ENCODE results near the gene NGLY1.

The NGLY1 gene

DNA sequence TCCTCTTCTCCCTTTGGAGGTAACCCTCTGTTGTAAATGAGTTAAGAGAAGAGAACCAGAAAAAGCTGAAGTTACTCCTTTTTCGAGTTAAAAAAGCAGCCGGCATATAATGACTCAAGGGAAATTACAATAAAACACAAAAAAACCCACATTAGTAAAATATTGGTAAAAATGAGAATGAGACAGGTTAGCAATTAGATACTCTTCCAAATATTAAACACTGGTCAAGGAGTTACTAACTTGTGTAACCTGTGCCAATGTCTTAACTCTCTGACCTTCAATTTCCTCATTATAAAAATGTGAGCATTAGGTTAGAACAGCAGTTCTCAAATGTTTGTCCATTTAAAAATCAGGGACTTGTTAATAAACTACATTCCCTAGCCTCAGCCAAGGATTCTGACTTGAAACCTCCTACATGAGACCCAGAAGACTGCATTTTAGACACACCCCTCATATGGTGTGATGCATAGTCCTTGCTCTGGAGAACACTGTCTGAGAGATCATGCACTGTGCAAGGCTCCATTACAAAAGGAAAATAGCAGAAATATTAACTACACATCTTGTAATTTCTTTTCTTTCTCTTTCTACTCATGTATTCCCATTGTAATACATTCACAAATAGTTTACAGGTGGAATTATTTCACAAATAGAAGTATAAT, 75.8 kb downstream of the NGLY1 start:
- no peak for DNase-seq

DNA sequence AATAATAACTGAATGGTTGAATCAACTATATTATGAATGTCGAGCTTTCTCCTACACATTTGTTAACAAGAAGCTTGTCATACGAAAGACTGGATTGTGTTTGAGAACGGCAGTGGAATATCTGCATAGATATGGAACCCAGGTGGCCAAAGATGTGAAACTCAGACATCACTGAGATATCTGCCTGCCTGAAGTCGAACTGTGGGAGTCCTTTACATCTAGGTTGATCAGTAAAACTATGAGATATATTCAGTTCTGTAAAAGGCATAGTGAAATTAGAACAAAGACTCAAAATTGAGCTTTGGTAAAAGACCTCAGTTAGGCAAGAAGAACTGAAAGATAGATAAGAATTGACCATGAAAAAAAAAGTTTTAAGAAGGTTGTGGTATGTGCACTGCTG, 77.0 kb downstream of the NGLY1 start:
- no peak for DNase-seq

DNA sequence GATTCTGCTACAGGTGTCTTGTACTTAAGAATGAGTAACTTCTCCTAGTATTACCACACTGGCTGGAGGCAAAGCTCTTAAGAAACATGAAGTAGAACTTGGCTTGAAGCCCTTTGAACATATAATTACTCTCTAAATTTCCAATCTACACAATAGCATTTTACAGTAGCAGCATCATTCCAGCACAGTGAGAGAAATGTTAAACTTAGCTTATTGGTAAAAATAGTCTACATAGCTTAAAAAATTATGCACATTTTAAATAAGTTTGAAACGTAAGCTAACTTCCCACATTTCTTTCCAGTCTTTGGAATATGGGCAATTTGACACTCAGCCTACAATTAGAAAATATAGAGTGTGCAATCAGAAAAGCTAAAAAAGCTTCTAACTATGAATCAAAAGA, 85.7 kb downstream of the NGLY1 start:
- DNase-seq = no peak

DNA sequence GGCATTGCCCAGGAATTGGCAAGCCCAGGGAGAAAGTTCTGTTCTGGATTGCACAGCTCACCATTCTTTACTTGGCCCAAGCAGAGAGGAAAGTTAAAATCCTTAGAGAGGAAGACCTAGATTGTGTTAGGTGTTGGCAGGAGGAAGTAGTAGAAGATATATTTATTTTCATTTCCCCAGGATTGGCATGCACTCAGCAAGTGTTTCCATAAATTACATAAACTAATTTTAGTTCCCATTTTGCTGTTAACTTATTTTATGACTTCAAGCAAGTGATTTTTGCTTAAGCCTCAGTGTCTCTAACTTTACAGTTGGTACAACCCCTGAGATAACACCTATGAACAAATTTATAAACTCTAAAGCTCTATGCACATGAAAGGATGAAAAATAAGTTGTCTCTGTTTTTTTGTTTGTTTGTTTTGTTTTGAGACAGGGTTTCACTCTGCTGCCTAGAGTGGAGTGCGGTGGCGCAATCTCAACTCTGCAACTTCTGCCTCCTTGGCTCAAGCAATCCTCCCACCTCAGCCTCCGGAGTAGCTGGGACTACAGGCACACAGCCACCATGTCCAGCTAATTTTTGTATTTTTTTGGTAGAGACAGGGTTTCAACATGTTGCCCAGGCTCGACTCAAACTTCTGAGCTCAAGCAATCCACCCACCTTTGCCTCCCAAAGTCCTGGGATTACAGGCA, 87.4 kb downstream of the NGLY1 start:
- no peak for DNase-seq

DNA sequence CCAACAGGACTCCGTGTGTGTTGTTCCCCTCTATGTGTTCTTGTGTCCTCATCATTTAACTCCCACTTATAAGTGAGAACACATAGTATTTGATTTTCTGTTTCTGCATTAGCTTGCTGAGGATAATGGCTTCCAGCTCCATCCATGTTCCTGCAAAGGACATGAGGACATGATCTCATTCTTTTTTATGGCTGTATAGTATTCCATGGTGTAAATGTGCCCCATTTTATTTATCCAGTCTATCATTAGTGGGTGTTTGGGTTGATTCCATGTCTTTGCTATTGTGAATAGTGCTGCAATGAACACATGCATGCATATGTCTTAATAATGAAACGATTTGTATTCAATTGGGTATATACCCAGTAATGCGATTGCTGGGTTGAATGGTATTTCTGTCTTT, 90.0 kb downstream of the NGLY1 start:
- DNase-seq = no peak

DNA sequence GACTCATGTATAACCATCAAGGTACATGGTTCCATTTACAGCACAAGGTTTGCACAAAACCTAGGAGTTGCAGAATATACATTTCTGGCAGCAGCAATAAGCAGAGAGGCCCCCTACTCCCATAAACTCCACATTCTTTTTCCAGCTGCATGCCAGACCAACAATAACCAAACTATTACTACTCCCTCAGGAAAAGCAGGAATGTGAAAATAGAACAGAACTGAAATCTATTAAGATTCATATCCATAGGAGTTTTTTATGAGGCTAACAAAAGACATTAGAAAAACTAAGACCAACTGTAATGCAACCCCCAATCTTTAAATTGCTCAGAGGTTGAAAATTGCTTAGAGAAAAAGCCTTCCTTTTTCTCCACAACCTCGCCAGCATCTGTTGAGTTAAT, 90.9 kb downstream of the NGLY1 start:
- no peak for DNase-seq

DNA sequence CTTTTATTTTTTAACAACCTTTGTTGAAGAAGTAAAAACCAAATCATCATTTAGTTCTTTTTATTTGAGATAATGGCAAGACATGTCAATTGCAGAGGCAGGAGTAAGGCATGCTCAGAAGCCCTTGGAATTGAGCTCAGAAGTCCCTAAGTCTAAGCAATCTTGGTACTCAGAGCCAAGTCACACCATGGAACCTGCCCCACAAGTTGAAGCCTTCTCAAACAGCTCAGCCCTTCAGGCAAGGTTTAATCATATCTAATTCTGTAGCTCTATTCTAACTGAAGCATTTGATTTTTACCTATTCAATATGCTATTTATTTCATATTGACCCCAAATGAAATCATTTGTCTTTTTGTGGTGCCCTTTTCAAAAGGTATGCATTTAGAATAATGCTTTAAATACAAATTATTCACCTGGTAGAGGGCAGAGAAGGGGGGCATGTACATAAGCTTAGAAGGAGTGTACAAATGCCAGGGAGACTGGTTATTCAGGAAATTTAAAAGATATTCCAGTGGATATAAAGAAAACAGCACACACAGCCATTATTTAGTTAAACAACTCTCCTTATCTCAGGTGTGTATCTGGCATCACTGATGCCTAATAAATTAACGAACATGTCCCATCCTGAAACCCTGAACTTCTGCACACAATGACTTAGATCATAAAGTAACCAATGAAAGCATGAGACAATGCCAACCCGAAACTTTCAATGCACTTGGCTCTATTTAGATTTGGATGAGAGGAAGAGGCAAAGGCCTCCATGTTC, 92.3 kb downstream of the NGLY1 start:
- no peak for DNase-seq

DNA sequence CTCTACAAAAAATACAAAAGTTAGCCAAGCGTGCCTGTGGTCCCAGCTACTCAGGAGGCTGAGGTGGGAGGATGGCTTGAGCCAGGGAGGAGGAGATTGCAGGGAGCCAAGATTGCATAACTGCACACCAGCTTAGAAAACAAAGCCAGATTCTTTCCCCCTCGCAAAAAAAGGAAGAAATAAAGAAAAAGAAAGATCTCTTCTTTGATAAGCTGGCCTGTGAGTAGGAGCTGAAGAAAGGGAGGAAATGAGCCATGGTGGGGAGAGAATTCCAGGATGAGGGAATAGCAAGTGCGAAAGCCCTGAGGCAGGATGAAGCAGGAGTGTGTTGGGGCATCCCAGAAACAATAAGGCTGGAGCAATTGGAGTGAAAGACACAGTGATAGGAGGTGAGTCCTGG, 94.0 kb downstream of the NGLY1 start:
- no peak for DNase-seq

DNA sequence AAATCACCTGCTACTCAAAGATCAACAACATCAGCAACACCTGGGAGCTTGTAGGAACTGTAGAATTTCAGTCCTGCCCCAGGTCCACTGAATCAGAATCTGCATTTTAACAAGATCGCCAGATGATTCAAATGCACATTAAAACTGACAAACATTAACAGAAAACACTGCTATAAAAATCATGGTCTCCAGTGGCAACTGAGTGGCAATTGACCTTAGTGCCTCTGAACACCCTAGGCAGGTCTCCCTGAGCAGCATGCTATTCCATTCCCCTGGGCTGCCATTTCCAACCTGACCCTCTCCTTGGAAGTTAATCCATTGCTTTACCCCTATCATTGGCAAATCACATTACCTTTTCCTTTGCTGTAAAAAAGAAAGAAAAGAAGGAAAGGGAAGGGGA, 95.5 kb downstream of the NGLY1 start:
- DNase-seq = no peak

DNA sequence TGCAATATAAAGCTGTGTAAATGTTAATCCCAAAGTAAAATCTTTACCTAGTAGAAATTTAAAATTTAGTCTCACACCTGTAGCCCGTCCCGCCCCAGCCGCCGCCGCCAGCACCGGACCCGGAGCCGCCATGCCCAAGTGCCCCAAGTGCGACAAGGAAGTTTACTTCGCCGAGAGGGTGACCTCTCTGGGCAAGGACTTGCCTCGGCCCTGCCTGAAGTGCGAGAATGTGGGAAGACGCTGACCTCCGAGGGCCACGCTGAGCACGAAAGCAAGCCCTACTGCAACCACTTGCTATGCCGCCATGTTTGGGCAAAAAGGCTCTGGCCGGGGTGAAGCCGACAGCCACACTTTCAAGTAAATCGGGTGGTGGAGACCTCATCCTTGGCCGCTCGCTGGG, 96.5 kb downstream of the NGLY1 start:
- no peak for DNase-seq

DNA sequence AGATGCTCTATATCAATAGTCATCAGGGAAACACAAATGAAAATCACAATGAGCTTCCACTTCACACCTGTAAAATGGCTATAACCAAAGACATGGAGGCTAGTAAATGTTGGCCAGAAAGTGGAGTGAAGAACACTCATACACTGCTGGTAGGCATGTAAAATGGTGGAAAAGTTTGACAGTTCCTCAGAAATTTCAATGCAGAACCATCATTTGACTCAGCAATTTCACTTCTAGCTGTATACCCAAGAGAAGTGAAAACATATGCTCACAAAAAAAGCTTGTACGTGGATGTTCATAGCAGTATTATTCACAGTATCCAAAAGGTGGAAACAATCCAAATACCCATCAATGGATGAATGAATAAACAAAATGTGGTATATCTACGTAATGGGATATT, 99.4 kb downstream of the NGLY1 start:
- DNase-seq = no peak

DNA sequence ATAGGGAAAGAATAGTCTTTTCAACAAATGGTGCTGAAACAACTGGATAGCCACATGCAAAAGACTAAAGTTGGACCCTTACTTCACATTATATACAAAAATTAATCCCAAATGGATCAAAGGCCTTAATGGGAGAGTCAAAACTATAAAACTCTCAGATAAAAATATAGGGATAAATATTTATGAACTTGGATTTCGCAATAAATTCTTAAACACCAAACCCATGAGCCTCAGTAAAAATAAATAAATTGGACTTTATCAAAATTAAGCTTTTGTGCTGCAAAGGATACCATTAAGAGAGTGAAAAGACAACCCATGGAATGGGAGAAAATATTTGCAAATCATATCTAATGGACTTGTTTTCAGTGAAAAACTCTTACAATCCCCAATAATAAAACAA, 99.8 kb downstream of the NGLY1 start:
- no peak for DNase-seq

DNA sequence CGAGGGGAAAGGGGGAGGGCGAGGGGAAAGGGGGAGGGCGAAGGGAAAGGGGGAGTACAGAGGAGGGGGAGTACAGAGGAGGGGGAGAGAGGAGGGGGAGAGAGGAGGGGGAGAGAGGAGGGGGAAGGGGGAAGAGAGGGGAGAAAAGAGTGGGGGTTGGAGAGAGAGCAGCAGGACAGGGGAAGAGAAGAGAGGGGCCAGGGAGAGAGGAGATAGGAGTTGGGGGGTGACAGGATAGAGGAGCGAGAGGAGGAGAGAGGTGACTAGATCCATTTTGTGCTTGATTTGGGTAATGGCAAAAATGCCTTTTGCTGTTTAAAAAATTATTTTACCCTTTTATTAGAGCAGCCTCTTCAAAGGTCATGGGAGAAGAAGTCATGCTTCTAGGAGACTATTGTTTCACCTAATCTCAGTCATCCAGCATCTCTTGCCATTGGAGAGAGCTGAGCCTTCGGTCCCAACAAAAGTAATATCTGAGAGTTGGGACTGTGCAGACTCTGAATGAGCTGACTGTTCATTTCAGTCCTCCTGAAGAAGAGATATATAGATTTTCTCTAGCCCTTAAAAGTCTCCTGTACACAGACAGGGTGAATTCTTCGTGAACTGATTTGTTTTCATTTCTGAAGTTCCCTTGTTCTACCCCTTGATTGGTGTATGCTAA, 103.5 kb downstream of the NGLY1 start:
- no peak for DNase-seq

DNA sequence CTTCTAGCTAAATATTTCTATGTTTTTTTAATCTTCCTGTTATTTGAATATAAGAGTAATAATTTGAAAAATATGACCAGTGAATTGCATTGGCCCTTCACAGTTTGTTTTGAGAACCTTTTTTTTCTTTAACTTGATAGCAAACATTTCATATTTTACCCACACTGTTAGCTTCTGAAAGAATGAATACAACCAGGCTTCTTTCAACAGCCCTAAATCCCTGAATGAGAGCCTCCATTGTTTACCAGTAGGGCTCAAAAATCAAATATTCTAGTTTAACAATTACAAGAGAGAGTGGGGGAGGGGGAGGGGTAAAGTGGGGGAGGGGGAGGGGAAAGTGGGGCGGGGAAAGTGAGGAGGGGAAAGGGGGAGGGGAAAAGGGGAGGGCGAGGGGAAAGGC, 104.1 kb downstream of the NGLY1 start:
- no peak for DNase-seq

DNA sequence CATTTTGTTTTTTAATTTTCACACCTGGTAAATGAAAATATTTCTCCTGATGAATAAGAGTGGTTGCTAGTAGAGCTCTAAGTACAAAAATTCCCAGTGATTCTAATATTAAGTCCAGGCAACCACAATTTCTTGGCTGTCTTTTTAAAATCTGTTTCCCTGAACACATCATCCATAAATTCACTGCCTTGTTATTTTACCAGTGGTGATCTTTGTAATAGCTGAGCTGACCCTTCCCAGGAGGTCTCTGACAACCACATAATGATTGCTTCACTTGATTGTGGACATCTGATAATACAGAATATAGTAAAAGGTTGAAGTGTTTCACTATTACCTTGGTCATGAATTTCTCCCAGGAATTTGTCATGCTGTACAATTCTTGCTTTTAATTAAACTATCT, 104.7 kb downstream of the NGLY1 start:
- no peak for DNase-seq

DNA sequence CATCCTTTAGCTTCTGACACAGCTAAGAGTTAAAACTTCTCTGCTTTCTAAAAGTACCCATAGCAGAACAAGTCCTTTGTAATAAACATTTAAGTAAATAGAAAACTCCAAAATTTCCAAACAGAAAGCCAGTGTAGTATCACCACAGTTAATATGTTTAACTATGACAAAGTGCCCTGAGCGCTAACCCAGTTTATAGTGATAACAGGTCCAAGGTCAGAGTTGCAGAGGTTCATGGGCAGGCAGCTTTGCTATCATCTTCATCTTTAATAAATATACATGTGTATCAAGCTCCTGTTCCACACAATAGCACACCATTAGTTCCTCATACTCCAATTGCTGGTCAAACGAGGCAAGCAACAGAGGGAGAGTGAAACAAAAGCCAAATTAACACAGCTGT, 106.1 kb downstream of the NGLY1 start:
- no peak for DNase-seq

DNA sequence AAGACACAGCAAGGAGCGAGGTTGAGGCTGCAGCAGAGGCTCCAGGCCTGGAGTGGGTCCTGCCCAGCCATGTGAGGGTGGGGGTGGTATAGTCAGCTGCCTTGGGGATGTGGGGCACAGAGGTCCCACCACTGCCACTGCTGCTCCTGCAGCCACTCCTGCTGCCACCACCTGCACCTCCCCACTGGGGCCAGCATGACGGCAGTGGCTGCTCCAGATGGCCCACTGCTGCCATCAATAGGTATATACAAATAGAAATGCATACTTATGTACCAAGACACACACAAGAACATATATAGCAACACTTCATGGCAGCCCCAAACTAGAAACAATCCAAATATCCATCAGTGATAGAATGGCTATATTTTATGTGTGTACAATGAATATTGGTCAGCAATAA, 108.6 kb downstream of the NGLY1 start:
- no peak for DNase-seq

DNA sequence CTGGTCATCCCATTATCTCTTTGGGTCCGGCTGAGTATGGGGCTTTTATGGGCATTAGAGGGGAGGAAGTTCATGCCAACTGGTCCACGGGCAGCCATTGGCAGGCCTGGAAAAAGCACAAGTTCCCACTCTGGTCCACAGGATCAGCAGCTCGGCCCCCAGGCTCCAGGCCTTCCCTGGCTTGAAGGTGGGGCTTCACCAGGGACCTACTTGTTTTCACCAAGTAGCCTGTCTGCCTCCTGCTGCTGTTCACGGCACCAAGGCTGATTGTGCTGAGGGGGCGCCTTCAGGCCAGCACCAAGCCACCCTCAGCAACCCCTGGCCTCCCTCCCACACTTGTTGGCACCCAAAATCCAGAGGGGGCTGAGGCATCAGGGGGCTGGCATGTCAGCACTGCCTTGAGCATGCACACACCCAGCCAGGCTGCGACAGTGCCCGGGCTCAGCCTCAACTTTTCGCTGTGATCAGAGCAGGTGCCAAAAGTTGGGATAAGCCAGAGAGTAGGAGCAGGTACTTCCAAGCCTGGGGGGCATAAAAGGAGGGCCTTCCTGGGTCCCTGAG, 109.4 kb downstream of the NGLY1 start:
- no peak for DNase-seq

Measured in T1000 (cell line).